ENCODE data around the gene LNPEP.

Gene LNPEP

DNA sequence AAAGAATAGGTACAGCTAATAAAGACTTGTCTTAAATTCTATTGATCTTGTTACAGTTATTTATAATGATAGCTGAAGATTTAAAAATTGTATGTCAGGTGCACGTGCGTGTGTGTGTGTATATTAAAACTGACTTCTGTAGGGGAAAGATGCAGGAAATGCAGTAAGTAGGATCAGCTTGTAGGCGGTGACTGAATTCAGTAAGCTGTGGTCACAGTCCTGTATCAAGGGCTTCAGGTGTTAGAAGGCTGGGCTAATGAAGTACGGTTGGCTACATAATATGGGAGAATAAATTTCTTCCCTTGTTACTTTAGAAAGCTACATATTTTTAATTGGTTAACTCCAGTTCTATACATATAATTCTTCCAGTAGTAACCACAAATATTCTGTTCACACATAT lies 54.2 kb downstream of the LNPEP start:
- TF ChIP-seq, protein P1, sequence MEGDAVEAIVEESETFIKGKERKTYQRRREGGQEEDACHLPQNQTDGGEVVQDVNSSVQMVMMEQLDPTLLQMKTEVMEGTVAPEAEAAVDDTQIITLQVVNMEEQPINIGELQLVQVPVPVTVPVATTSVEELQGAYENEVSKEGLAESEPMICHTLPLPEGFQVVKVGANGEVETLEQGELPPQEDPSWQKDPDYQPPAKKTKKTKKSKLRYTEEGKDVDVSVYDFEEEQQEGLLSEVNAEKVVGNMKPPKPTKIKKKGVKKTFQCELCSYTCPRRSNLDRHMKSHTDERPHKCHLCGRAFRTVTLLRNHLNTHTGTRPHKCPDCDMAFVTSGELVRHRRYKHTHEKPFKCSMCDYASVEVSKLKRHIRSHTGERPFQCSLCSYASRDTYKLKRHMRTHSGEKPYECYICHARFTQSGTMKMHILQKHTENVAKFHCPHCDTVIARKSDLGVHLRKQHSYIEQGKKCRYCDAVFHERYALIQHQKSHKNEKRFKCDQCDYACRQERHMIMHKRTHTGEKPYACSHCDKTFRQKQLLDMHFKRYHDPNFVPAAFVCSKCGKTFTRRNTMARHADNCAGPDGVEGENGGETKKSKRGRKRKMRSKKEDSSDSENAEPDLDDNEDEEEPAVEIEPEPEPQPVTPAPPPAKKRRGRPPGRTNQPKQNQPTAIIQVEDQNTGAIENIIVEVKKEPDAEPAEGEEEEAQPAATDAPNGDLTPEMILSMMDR (IDR thresholded peaks at IDR 0.05; ENCODE audit: borderline replicate concordance, control extremely low read depth, extremely low read depth, insufficient read depth, missing control alignments) = no peak
- in situ Hi-C loops (cut with MboI; ENCODE audit: low sequenced_read_pairs, unreplicated experiment) = no loop called here
- DNase-seq (ENCODE audit: low spot score) = no peak

DNA sequence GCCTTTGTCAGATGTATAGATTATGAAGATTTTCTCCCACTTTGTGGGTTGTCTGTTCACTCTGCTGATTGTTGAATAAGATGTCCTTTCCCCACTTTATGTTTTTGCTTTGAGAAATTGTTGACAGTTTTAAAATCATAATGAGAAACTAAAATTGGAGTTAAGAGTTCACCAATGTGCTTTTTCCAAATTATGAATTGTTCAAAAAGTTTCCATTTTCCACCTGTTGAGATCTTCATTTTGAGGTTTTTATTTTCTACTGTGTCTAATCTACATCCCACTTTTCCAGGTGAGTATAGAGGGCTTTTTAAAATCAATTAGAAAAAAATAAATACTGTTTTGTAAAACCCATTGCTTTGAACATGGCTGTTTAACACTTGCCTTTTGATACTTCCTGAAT lies 55.8 kb downstream of the LNPEP start:
- in situ Hi-C loops (cut with MboI; ENCODE audit: low sequenced_read_pairs, unreplicated experiment) = no loop called here
- TF ChIP-seq, protein P1 (IDR thresholded peaks at IDR 0.05; ENCODE audit: borderline replicate concordance, control extremely low read depth, extremely low read depth, insufficient read depth, missing control alignments) = no peak
- no peak for DNase-seq (ENCODE audit: low spot score)

DNA sequence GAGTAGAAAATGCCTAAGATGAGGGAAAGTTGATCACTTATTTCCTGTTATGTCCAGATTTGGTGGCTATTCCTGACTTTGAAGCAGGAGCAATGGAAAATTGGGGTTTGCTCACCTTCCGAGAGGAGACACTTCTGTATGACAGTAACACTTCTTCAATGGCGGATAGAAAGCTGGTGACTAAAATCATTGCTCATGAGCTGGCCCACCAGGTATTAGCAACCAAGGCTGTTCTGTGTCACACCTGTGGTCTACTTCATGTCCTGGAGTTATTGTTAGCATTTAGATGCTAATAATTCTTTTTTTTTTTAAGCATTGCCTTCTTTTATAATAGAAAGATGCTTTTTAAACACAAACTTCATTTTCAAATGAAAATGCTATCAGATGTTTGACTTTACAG lies 57.9 kb downstream of the LNPEP start:
- DNase-seq (ENCODE audit: low spot score) = no peak
- TF ChIP-seq, protein P1 (IDR thresholded peaks at IDR 0.05; ENCODE audit: borderline replicate concordance, control extremely low read depth, extremely low read depth, insufficient read depth, missing control alignments) = no peak
- in situ Hi-C loops (cut with MboI; ENCODE audit: low sequenced_read_pairs, unreplicated experiment) = no loop called here

DNA sequence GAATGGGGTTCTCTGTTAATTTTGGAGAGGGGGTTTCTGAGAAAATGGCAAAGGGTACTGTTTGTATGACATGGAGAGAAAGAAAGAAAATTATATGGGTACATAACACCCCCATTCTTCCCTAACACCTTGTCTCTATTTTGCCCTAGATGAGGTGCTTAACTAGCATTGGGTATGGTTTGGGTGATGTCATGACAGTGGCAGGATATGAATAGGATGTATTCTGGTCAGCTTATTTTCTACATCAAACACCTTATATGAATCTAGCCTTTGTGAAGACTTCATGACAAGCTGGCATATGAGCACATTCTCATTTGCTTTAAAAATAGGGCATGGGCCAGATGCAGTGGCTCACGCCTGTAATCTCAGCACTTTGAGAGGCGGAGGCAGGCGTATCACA lies 58.6 kb downstream of the LNPEP start:
- TF ChIP-seq, protein P1 (IDR thresholded peaks at IDR 0.05; ENCODE audit: borderline replicate concordance, control extremely low read depth, extremely low read depth, insufficient read depth, missing control alignments) = no peak
- no peak for DNase-seq (ENCODE audit: low spot score)
- in situ Hi-C loops (cut with MboI; ENCODE audit: low sequenced_read_pairs, unreplicated experiment) = no loop called here

DNA sequence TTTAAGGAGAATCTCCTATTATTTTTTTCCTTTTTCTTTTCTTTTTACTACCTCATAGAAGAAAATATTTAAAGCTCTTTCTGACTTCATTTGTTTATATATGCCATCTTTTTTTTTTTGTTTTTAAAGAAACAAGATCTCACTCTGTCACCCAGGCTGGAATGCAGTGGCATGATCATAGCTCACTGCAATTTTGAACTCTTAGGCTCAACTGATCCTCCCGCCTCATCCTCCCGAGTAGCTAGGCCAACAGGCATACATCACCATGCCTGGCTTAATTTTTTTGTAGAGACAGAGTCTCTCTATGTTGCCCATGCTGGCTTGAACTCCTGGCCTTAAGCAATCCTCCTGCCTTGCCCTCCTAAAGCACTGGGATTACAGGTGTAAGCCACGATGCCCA lies 59.5 kb downstream of the LNPEP start:
- DNase-seq (ENCODE audit: low spot score) = no peak
- in situ Hi-C loops (cut with MboI; ENCODE audit: low sequenced_read_pairs, unreplicated experiment) = no loop called here

DNA sequence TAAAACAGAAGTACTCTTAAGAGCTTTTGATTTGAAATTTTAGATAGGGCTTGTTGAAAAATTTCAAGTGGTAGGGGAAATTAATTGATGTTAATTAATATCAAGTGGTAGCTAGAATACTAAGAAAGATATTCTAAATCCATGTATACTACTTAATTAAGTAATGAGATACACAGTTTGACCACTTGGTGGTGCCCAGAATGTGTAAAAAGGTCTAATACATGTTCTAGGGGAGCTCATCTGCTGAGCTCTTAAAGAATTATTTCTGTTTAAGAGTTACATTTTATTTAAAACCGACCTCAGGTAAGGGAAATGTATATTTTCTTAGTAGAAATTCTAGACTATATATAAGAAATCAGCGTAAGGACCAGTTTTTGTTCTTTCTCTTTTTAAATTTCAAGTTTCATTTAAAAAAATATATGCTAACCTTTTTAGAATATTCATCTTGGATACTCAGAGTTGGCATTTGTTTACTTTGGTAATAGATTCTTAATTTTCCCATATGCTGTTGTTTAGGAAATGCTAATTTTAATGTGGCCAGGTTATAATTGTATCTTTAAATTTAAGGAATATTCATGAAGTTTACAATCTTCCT lies 61.5 kb downstream of the LNPEP start:
- TF ChIP-seq, protein P1 (IDR thresholded peaks at IDR 0.05; ENCODE audit: borderline replicate concordance, control extremely low read depth, extremely low read depth, insufficient read depth, missing control alignments) = no peak
- in situ Hi-C loops (cut with MboI; ENCODE audit: low sequenced_read_pairs, unreplicated experiment) = no loop called here
- DNase-seq (ENCODE audit: low spot score) = peak; percentile 25

More for the DNA sequence above, 59.5 kb downstream of the LNPEP start:
- TF ChIP-seq, protein P1 (IDR thresholded peaks at IDR 0.05; ENCODE audit: borderline replicate concordance, control extremely low read depth, extremely low read depth, insufficient read depth, missing control alignments) = no peak

Measured in GM13976 (cell line).